ENCODE data around the gene GABRB2.

The GABRB2 gene

GRCh38 chr5:161278739-161279660, 267.5 kb downstream of the GABRB2 start (continued):
- TF ChIP-seq, protein P1, sequence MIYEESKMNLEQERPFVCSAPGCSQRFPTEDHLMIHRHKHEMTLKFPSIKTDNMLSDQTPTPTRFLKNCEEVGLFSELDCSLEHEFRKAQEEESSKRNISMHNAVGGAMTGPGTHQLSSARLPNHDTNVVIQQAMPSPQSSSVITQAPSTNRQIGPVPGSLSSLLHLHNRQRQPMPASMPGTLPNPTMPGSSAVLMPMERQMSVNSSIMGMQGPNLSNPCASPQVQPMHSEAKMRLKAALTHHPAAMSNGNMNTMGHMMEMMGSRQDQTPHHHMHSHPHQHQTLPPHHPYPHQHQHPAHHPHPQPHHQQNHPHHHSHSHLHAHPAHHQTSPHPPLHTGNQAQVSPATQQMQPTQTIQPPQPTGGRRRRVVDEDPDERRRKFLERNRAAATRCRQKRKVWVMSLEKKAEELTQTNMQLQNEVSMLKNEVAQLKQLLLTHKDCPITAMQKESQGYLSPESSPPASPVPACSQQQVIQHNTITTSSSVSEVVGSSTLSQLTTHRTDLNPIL (CRISPR knock-in tag; IDR thresholded peaks at IDR 0.05; ENCODE audit: low read depth), result no peak
- TF ChIP-seq ZFP3 (CRISPR knock-in tag; IDR thresholded peaks at IDR 0.05) (no peak), CSDC2 (CRISPR knock-in tag; IDR thresholded peaks at IDR 0.05) (no peak), TCF4 (CRISPR knock-in tag; IDR thresholded peaks at IDR 0.05; ENCODE audit: borderline replicate concordance) (no peak)

DNA sequence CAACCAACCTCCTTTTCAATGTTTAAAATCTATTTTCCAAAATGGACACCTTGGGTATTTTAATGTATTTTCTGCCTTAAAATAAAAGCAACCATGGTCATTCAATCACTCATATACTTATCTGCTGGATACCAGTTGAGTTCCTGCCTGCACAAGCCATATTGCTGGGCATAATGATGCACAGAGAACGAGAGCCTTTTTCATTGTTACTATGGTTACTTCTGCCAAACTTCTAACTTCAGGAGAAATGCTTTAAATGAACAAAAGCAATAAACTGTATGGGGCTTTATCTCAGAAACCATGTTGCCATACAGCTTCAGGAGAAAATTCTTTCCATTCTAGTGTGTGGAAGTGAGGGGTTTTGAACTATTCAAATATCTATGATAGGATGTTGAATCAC, 269.5 kb downstream of the GABRB2 start:
- no peak for TF ChIP-seq ZNF70 (CRISPR knock-in tag; IDR thresholded peaks at IDR 0.05)
- TF ChIP-seq ZFP30 (CRISPR knock-in tag; IDR thresholded peaks at IDR 0.05), result no peak
- no peak for TF ChIP-seq CSDC2 (CRISPR knock-in tag; IDR thresholded peaks at IDR 0.05)
- TF ChIP-seq ZC3H10 (CRISPR knock-in tag; IDR thresholded peaks at IDR 0.05), result no peak
- no peak for TF ChIP-seq ZFP3 (CRISPR knock-in tag; IDR thresholded peaks at IDR 0.05)
- no peak for TF ChIP-seq BACH2 (CRISPR knock-in tag; IDR thresholded peaks at IDR 0.05; ENCODE audit: borderline replicate concordance)
- TF ChIP-seq, protein P2, sequence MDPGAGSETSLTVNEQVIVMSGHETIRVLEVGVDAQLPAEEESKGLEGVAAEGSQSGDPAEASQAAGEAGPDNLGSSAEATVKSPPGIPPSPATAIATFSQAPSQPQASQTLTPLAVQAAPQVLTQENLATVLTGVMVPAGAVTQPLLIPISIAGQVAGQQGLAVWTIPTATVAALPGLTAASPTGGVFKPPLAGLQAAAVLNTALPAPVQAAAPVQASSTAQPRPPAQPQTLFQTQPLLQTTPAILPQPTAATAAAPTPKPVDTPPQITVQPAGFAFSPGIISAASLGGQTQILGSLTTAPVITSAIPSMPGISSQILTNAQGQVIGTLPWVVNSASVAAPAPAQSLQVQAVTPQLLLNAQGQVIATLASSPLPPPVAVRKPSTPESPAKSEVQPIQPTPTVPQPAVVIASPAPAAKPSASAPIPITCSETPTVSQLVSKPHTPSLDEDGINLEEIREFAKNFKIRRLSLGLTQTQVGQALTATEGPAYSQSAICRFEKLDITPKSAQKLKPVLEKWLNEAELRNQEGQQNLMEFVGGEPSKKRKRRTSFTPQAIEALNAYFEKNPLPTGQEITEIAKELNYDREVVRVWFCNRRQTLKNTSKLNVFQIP (CRISPR knock-in tag; IDR thresholded peaks at IDR 0.05; ENCODE audit: borderline replicate concordance, low read depth), result no peak
- TF ChIP-seq TSHZ2 (CRISPR knock-in tag; IDR thresholded peaks at IDR 0.05), result no peak
- TF ChIP-seq SNAI2 (CRISPR knock-in tag; IDR thresholded peaks at IDR 0.05), result no peak
- TF ChIP-seq CSRNP3 (CRISPR knock-in tag; IDR thresholded peaks at IDR 0.05), result no peak
- no peak for TF ChIP-seq GLIS3 (CRISPR knock-in tag; IDR thresholded peaks at IDR 0.05)
- no peak for TF ChIP-seq OSR1 (CRISPR knock-in tag; IDR thresholded peaks at IDR 0.05)
- no peak for ATAC-seq

DNA sequence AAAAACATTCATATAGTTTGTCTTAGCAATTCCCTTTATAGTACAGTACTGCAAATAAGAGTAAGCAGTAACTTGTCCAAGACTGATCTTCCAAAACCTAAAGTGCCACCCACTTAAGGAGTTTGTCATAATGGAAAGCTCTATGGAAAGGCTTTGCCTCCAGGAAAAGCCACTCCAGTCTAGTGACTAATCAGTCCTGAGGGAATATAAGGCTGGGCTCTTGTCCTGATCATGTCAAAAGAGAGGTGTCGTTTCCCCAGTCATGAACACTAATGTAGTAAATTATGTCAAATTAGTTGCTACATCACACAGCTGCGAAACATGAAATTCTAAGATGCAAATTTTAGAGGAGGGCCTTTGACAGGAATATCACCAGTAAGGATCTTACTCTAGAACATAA, 271.6 kb downstream of the GABRB2 start:
- TF ChIP-seq ARNTL (CRISPR knock-in tag; IDR thresholded peaks at IDR 0.05; ENCODE audit: borderline replicate concordance, low read depth) (no peak), ZNF565 (CRISPR knock-in tag; conservative IDR thresholded peaks at IDR 0.05; ENCODE audit: low read depth) (no peak), ZFP3 (CRISPR knock-in tag; IDR thresholded peaks at IDR 0.05) (no peak), CSRNP3 (CRISPR knock-in tag; IDR thresholded peaks at IDR 0.05) (no peak), ZNF70 (CRISPR knock-in tag; IDR thresholded peaks at IDR 0.05) (no peak), ZNF8 (CRISPR knock-in tag; IDR thresholded peaks at IDR 0.05) (no peak), ISL1 (CRISPR knock-in tag; IDR thresholded peaks at IDR 0.05) (no peak), OSR1 (CRISPR knock-in tag; IDR thresholded peaks at IDR 0.05) (no peak), SNAI2 (CRISPR knock-in tag; IDR thresholded peaks at IDR 0.05) (no peak), ZFP30 (CRISPR knock-in tag; IDR thresholded peaks at IDR 0.05) (no peak), ESRRG (CRISPR knock-in tag; IDR thresholded peaks at IDR 0.05) (no peak), GLIS3 (CRISPR knock-in tag; IDR thresholded peaks at IDR 0.05) (no peak), ZC3H10 (CRISPR knock-in tag; IDR thresholded peaks at IDR 0.05) (no peak), RARB (CRISPR knock-in tag; IDR thresholded peaks at IDR 0.05) (no peak), TOX (CRISPR knock-in tag; IDR thresholded peaks at IDR 0.05; ENCODE audit: borderline replicate concordance) (no peak)
- TF ChIP-seq, protein P3, sequence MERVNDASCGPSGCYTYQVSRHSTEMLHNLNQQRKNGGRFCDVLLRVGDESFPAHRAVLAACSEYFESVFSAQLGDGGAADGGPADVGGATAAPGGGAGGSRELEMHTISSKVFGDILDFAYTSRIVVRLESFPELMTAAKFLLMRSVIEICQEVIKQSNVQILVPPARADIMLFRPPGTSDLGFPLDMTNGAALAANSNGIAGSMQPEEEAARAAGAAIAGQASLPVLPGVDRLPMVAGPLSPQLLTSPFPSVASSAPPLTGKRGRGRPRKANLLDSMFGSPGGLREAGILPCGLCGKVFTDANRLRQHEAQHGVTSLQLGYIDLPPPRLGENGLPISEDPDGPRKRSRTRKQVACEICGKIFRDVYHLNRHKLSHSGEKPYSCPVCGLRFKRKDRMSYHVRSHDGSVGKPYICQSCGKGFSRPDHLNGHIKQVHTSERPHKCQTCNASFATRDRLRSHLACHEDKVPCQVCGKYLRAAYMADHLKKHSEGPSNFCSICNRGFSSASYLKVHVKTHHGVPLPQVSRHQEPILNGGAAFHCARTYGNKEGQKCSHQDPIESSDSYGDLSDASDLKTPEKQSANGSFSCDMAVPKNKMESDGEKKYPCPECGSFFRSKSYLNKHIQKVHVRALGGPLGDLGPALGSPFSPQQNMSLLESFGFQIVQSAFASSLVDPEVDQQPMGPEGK (CRISPR knock-in tag; IDR thresholded peaks at IDR 0.05; ENCODE audit: borderline replicate concordance), result no peak
- TF ChIP-seq, protein P2 (CRISPR knock-in tag; IDR thresholded peaks at IDR 0.05; ENCODE audit: borderline replicate concordance, low read depth), result no peak
- ATAC-seq, result no peak
